Esophagus muscularis mucosa (tissue), 4 donors: ENCODE results near the gene TAS1R1. TPM values are rescaled to one million over a fixed set of nuclear protein-coding genes. Genes with fewer than 3 reads are reported as not detected.
"Not testable (repeated sequence)": the region's sequence is repeated elsewhere in the genome, so short reads cannot be mapped to it uniquely, and the experiment has no call there.

ENCODE experiments used
- DNase-seq: peaks from one replicate; pipeline ENCODE4 v3.0.0-alpha.2; 2017; ENCODE audit errors: extremely low spot score
- H3K27ac ChIP-seq, 4 donors: fragments of 200-600 bp; sonication (generic); replicated peaks in 1 of 4; 1 replicate in 3 of 4; 2 replicates in 1 of 4; pipeline ENCODE4 v1.5.1; 2016 to 2019; ENCODE audit warnings: mild to moderate bottlenecking in 1 of 4
- H3K27me3 ChIP-seq, 4 donors: fragments of 200-600 bp; sonication (generic); one replicate each; pipeline versions ENCODE4 v1.5.1 to v1.6.0; 2016 to 2019
- H3K36me3 ChIP-seq, 4 donors: fragments of 200-600 bp; sonication (generic); one replicate each; pipeline ENCODE4 v1.5.1; 2016 to 2019
- H3K4me1 ChIP-seq, 4 donors: fragments of 200-600 bp; sonication (generic); one replicate each; pipeline ENCODE4 v1.5.1; 2016 to 2019
- H3K4me3 ChIP-seq, 4 donors: fragments of 200-600 bp; sonication (generic); 1 replicate in 2 of 4; 2 replicates in 2 of 4; pipeline ENCODE4 v1.5.1; 2016 to 2019; ENCODE audit warnings: mild to moderate bottlenecking in 4 of 4, moderate library complexity in 1 of 4
- H3K9me3 ChIP-seq, 4 donors: fragments of 200-600 bp; sonication (generic); 1 replicate in 3 of 4; 2 replicates in 1 of 4; pipeline ENCODE4 v1.5.1; 2016 to 2019
- EP300 ChIP-seq: sonication (generic); formaldehyde crosslinking; IDR thresholded peaks from one replicate; pipeline ENCODE4 v1.6.1; 2017; ENCODE audit warnings: antibody characterized with exemption
- POLR2A ChIP-seq: fragments of 450-650 bp; IDR thresholded peaks from one replicate; pipeline ENCODE4 v1.6.1; 2017; ENCODE audit warnings: antibody characterized with exemption, moderate library complexity, mild to moderate bottlenecking, low read depth
- POLR2AphosphoS5 ChIP-seq, 2 donors: sonication (generic); formaldehyde crosslinking; IDR thresholded peaks; one replicate each; pipeline ENCODE4 v1.6.1; 2017; ENCODE audit warnings: antibody characterized with exemption in 2 of 2
- WGBS: methylation state at CpG from one replicate; pipeline ENCODE4 v1.1.5; 2018; 5-methylcytosine and 5-hydroxymethylcytosine counted together
- intact Hi-C: fragments of 100-400 bp; cut with DNase I; formaldehyde crosslinking; loops from one replicate; pipeline ENCODE4 v1.15.1; 2023
- total RNA-seq, 4 donors: library from RNA; depleted of rRNA; stranded (reverse); fragments of >200 nt; gene quantifications; one replicate each; pipeline versions ENCODE4 v1.1.0 to v1.2.1, GENCODE V29; 2016
- TF ChIP-seq, protein P1 (sequence below), 3 experiments: fragments of 200-600 bp in 2 of 3; fragments of 450-650 bp in 1 of 3; sonication (generic) in 2 of 3; IDR thresholded peaks; one replicate each; pipeline ENCODE4 v1.5.1; 2017 to 2019; ENCODE audit warnings: antibody characterized with exemption in 3 of 3, mild to moderate bottlenecking in 2 of 3, moderate library complexity in 1 of 3

Gene TAS1R1
- total RNA-seq, 4 donors from 2014 or later = not detected

DNA sequence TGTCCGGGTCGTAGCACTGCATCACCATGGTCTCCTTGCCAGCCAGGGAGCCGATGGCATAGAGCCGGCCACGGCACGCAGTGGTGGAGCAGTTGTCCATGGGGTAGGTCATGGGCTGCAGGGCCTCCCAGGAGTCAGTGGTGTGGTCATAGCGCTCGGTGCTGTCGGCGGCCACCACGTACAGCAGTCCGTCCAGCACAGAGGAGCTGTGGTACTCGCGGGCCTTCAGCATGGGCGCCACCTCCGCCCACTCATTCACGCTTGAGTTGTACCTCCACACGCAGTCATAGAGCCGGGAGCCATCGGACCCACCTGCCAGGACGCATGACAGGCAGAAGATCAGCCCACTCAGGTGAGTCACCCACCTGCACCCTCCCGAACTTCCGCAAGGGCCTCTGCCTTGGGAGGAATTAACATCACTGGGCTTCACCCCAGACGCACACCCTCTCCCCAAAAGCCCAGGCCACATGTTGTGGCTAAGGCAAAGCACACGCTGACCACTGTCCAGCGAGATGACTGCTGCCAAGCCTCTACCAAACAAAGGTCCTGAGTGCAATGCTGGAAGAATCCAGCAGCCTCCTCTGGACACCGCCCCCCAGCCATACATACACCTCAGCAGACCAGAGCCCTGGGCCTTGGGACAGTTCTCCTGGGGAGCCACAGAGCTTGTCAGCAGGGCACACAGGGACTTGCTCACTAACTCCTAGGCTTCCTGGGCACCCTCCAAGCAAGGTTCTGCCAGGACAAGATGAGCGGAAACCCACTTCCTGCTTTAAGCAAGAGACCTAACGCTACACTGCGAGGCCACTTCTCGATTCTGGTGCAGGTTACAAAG lies 44.3 kb downstream of the TAS1R1 start:
- Histone ChIP-seq H3K36me3 (peaks cover 43 to 54% (median 51%) of the 10 kb centered on the region in 4 donors), H3K27ac (peak overlapping the region; percentile 96 to 99 (median 98)), H3K9me3 (no peaks in the 10 kb centered on the region), H3K4me3 (peak overlapping the region; percentile 70 to 83 (median 76)), H3K4me1 (peaks cover 66 to 72% (median 68%) of the 10 kb centered on the region in 4 donors), H3K27me3 (no peaks in the 10 kb centered on the region)
- 38% methylated on average over 11 of the region's 31 CpGs for WGBS
- no peak for DNase-seq
- TF ChIP-seq POLR2A (no peak), EP300 (no peak), POLR2AphosphoS5 (IDR thresholded peaks at IDR 0.05) (no peak)
- TF ChIP-seq, protein P1, sequence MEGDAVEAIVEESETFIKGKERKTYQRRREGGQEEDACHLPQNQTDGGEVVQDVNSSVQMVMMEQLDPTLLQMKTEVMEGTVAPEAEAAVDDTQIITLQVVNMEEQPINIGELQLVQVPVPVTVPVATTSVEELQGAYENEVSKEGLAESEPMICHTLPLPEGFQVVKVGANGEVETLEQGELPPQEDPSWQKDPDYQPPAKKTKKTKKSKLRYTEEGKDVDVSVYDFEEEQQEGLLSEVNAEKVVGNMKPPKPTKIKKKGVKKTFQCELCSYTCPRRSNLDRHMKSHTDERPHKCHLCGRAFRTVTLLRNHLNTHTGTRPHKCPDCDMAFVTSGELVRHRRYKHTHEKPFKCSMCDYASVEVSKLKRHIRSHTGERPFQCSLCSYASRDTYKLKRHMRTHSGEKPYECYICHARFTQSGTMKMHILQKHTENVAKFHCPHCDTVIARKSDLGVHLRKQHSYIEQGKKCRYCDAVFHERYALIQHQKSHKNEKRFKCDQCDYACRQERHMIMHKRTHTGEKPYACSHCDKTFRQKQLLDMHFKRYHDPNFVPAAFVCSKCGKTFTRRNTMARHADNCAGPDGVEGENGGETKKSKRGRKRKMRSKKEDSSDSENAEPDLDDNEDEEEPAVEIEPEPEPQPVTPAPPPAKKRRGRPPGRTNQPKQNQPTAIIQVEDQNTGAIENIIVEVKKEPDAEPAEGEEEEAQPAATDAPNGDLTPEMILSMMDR (IDR thresholded peaks at IDR 0.05) = no peak
- intact Hi-C loops = no loop called here

DNA sequence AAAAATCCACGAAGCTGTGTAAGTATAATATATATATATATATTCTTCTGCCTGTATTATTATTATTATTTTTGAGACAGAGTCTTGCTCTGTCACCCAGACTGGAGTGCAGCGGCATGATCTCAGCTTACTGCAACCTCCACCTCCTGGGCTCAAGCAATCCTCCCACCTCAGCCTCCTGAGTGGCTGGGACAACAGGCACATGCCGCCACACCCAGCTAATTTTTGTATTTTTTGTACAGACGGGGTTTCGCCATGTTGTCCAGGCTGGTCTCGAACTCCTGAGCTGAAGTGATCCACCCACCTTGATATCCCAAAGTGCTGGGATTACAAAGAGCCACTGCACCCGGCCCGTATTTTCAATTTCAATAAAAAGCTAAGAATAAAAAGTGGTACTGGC lies 44.9 kb downstream of the TAS1R1 start:
- intact Hi-C loops, DNase-seq, H3K27me3 ChIP-seq, H3K9me3 ChIP-seq: not testable (repeated sequence)
- Histone ChIP-seq H3K36me3 (peaks cover 37 to 48% (median 44%) of the 10 kb centered on the region in 4 donors), H3K4me1 (peaks cover 68 to 75% (median 72%) of the 10 kb centered on the region in 4 donors), H3K4me3 (peak overlapping the region; percentile 70 to 83 (median 76)), H3K27ac (peak overlapping the region; percentile 96 to 99 (median 98))
- 35% methylated on average over 8 of the region's 8 CpGs for WGBS

DNA sequence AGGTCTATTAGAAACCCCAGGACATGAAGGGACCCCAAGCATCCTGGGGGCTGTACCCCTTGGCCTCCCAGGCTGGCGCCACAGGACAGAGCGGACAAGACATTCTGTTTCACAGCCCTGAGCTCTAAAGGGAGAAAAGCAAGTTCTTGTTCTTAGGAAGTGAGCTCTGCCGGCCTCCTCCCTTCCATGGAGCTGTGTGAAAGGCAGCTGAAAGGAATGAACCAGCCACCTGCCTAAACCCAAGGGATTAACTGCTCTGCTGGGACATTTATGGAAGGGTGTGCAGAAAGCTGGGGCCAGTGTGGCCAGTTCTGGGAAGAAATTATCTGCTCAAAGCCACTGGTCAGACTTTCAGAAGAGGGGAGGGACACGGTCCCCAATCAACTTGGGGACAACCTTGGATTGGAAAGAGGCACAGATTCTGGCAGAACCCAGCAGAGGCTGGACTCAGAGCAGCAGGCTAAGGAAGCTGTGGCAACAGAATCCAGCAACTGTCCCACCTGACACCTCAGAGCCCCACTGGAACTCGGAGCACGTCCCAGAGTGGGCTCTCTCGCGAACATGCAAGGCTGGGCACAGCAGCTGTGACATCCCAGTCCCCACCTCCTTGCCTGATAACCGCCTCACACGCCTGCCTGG lies 45.4 kb downstream of the TAS1R1 start:
- WGBS = 20% methylated on average over 8 of the region's 10 CpGs
- H3K27me3 ChIP-seq = no peaks in the 10 kb centered on the region
- peak overlapping the region; percentile 70 to 83 (median 76) for H3K4me3 ChIP-seq
- peaks cover 66 to 76% (median 74%) of the 10 kb centered on the region in 4 donors for H3K4me1 ChIP-seq
- peaks cover 31 to 42% (median 39%) of the 10 kb centered on the region in 4 donors for H3K36me3 ChIP-seq
- intact Hi-C loops = no loop called here
- no peak for DNase-seq
- TF ChIP-seq POLR2A (no peak), EP300 (no peak), POLR2AphosphoS5 (IDR thresholded peaks at IDR 0.05) (no peak)
- TF ChIP-seq, protein P1 (IDR thresholded peaks at IDR 0.05) = no peak
- peak overlapping the region; percentile 96 to 99 (median 98) for H3K27ac ChIP-seq
- H3K9me3 ChIP-seq = no peaks in the 10 kb centered on the region

DNA sequence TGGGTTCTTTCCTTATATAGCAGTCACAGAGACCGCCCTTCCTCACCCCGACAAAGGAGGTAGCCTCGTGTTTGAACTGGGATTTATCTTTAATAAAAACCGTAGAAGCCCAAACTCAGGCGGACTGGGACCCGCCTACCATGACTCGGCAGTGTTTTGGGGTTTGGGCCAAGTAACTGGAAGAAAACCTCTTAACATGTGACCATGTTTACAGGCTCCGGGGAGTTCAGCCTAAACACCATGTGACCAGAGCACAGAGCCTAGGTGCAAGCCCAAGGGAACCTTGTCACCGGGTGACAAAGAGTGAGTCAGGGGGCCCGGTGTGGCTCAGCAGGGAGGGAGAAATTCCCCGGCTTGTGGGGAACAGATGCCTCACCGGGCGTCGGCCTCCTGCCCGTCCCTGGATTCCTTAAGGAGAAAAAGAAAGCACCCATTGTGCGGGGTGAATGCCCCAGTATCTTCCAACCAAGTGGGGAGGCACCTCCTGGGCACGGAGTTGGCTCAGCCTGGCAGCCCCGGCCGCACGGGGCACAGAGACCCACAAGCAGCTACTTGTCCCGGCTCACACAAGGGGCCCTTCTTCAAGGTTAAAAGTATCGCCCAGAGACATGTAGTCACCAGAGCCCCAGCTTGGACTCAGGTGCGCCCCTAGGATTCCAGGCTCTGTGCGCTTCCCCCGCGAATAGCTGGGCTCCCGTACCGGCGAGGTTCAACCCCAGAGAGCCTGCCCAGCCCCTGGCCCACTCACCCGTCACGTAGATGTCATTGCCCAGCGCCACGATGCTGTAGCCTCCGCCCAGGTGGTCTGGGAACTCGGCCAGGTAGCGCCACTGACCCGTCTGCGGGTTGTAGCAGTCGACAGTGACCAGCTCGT lies 46.2 kb downstream of the TAS1R1 start:
- Histone ChIP-seq H3K27ac (peak overlapping the region; percentile 96 to 99 (median 98)), H3K27me3 (no peaks in the 10 kb centered on the region), H3K36me3 (peaks cover 25 to 35% (median 31%) of the 10 kb centered on the region in 4 donors), H3K4me1 (peaks cover 64 to 76% (median 74%) of the 10 kb centered on the region in 4 donors), H3K9me3 (no peaks in the 10 kb centered on the region), H3K4me3 (peak overlapping the region; percentile 70 to 83 (median 76))
- WGBS = under 1% methylated on average over 16 of the region's 40 CpGs
- no peak for TF ChIP-seq EP300
- TF ChIP-seq POLR2AphosphoS5 (IDR thresholded peaks at IDR 0.05) = peak; percentile 91 to 93
- TF ChIP-seq, protein P1 (IDR thresholded peaks at IDR 0.05) = no peak
- peak; percentile 64 for TF ChIP-seq POLR2A
- intact Hi-C loops = no loop called here
- peak; percentile 96 for DNase-seq
